ENCODE measurements around the gene DMBT1. TPM values are rescaled to one million over a fixed set of nuclear protein-coding genes. Genes with fewer than 3 reads are reported as not detected.

DMBT1 gene
- total and polyA plus RNA-seq, 8 donors = 0.19 to 81.1 (median 4.1) TPM; not detected in 1

DNA sequence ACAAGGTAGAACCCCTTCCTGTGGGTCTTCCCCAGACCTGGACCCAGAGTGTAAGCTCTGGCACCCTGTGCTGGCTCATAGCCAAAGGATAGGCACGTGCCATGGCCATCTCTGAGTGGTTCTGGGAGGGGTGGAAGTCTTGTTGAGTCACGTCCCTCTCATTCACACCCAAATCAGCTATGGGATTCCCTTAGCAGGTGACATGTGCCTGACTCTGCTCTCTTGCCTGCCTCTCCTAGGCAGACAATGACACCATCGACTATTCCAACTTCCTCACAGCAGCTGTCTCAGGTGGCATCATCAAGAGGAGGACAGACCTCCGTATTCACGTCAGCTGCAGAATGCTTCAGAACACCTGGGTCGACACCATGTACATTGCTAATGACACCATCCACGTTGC, 79.2 kb downstream of the DMBT1 start:
- H3K27me3 ChIP-seq = no peaks in the 10 kb centered on the region
- H3K27ac ChIP-seq = no peak overlapping the region
- H3K9me3 ChIP-seq = no peaks in the 10 kb centered on the region
- H3K4me3 ChIP-seq = no peak overlapping the region
- TF ChIP-seq CTCF (IDR thresholded peaks at IDR 0.05) (no peak), EP300 (IDR thresholded peaks at IDR 0.05) (no peak), POLR2A (IDR thresholded peaks at IDR 0.05) (no peak), POLR2AphosphoS5 (IDR thresholded peaks at IDR 0.05) (no peak)
- intact Hi-C loops (cut with DNase I; ENCODE audit: low total_unique reads) = no loop called here
- no peak for DNase-seq
- WGBS, 5 donors = 57 to 79% (median 73%) methylated on average over 7 of the region's 7 CpGs
- H3K36me3 ChIP-seq = no peaks in the 10 kb centered on the region
- H3K4me1 ChIP-seq = peaks cover 0 to 7% (median 0%) of the 10 kb centered on the region in 4 donors

DNA sequence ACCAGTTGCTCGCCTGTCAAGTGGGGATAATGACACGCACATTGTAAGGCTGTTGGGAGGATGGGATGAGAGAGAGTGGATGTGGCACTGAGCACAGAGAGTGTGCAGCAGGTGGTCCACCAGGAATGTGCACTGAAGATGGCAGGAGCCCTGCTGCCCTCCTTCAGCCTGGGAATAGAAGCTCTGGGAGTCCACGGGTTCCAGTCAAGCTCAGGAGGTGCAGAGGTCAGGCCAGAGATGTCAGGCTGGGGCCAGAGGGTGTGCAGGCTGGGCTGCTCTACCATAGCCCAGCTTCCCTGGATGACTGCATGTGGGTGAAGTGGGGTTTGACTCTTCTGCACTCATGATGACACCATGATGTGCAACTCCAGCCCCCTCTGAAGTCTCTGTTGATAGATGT, 80.4 kb downstream of the DMBT1 start:
- H3K4me3 ChIP-seq = no peak overlapping the region
- no peak overlapping the region for H3K27ac ChIP-seq
- H3K27me3 ChIP-seq = no peaks in the 10 kb centered on the region
- H3K36me3 ChIP-seq = no peaks in the 10 kb centered on the region
- H3K4me1 ChIP-seq = peaks cover 0 to 7% (median 0%) of the 10 kb centered on the region in 4 donors
- intact Hi-C loops (cut with DNase I; ENCODE audit: low total_unique reads) = no loop called here
- no peaks in the 10 kb centered on the region for H3K9me3 ChIP-seq
- 56 to 78% (median 64%) methylated on average over 3 of the region's 3 CpGs for WGBS, 5 donors
- DNase-seq = no peak
- TF ChIP-seq POLR2A (IDR thresholded peaks at IDR 0.05) (no peak), CTCF (IDR thresholded peaks at IDR 0.05) (no peak), EP300 (IDR thresholded peaks at IDR 0.05) (no peak), POLR2AphosphoS5 (IDR thresholded peaks at IDR 0.05) (no peak)

- no peak overlapping the region for H3K4me3 ChIP-seq
- intact Hi-C loops (cut with DNase I; ENCODE audit: low total_unique reads) = no loop called here
- no peaks in the 10 kb centered on the region for H3K36me3 ChIP-seq
- H3K27me3 ChIP-seq = peaks cover 0 to 8% (median 0%) of the 10 kb centered on the region in 3 donors
- DNase-seq = peak in 1 of 2 donors; percentile 5
- no peak overlapping the region for H3K27ac ChIP-seq
- 88 to 92% (median 89%) methylated on average over 25 to 31 of the region's 31 CpGs for WGBS, 5 donors
- H3K4me1 ChIP-seq = no peaks in the 10 kb centered on the region
- H3K9me3 ChIP-seq = no peaks in the 10 kb centered on the region
- TF ChIP-seq EP300 (IDR thresholded peaks at IDR 0.05) = no peak
- no peak for TF ChIP-seq POLR2A (IDR thresholded peaks at IDR 0.05)
- no peak for TF ChIP-seq CTCF (IDR thresholded peaks at IDR 0.05)
- no peak for TF ChIP-seq POLR2AphosphoS5 (IDR thresholded peaks at IDR 0.05)
Observed at GRCh38 chr10:122642726-122643605, 82.4 kb downstream of the DMBT1 start.

- H3K27me3 ChIP-seq = peaks cover 0 to 15% (median 0%) of the 10 kb centered on the region in 3 donors
- whole genome bisulfite sequencing, 5 donors = 79 to 91% (median 84%) methylated on average over 10 to 13 of the region's 13 CpGs
- H3K27ac ChIP-seq = no peak overlapping the region
- TF ChIP-seq POLR2A (IDR thresholded peaks at IDR 0.05) (no peak), CTCF (IDR thresholded peaks at IDR 0.05) (no peak), EP300 (IDR thresholded peaks at IDR 0.05) (no peak), POLR2AphosphoS5 (IDR thresholded peaks at IDR 0.05) (no peak)
- DNase-seq = no peak
- no peaks in the 10 kb centered on the region for H3K4me1 ChIP-seq
- H3K9me3 ChIP-seq = no peaks in the 10 kb centered on the region
- no peak overlapping the region for H3K4me3 ChIP-seq
- H3K36me3 ChIP-seq = no peaks in the 10 kb centered on the region
- intact Hi-C loops (cut with DNase I; ENCODE audit: low total_unique reads) = no loop called here
Observed at GRCh38 chr10:122643931-122644534, 83.5 kb downstream of the DMBT1 start.

Data from stomach (tissue), 9 donors.